COR-L47 (cell line): Measurements from ENCODE around the gene BCL2L1.
"Not testable (repeated sequence)": the region's sequence is repeated elsewhere in the genome, so short reads cannot be mapped to it uniquely, and the experiment has no call there.

Source experiments
- DNase-seq: peaks from one replicate; lab custom pipeline; 2025; lab: John Stamatoyannopoulos, UW

Gene BCL2L1

DNA sequence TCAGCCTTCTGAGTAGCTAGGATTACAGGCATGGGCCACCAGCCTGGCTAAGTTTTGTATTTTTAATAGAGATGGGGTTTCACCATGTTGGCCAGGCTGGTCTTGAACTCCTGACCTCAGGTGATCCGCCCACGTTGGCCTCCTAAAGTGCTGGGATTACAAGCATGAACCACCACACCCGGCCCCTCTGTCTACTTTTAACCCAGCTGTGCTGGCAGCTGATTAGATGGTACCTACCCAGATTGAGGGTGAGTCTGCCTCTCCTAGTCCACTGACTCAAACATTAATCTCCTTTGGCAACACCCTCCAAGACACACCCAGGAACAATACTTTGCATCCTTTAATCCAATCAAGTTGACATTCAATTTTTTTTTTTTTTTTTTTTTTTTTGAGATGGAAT, 74.6 kb downstream of the BCL2L1 start:
- not testable (repeated sequence) for DNase-seq

GRCh38 chr20:31644701-31645100, 78.0 kb downstream of the BCL2L1 start:
- DNase-seq, result no peak

GRCh38 chr20:31643522-31643921, 79.1 kb downstream of the BCL2L1 start:
- no peak for DNase-seq

DNA sequence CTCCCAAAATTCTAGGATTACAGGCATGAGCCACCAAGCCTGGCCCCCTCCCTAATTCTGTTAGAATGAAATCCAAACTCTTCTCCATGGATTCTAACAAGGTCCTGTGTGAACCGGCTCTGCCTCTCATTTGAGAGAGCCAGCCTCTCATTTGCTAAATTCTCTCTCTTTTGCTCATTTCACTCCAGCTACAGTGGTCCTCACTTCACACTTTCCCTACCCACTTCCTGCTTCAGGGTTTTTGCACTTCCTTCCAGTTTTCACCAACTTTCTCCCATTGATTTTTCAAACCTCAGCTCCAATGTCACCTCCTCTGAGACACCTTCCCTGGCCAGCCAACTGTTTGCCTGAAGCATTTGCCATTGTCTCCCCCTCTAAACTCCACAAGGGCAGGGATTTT, 79.8 kb downstream of the BCL2L1 start:
- DNase-seq, result no peak

DNA sequence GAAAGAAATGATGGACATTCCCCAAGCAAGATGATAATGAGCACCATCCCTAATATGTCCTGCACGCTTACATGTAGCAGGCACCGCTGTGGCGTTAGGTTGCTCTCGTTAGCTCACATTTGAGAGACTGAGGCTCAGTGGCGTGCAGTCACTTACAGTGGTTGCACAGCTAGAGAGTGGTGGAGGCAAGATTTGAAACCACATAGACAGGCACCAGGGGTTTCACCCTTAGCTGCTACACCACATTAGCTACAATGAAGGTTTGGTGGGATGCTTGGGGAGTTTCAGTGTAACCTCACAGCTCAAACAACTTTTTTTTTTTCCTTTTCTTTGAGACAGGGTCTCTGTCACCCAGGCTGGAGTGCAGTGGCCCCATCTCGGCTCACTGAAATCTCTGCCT, 81.3 kb downstream of the BCL2L1 start:
- no peak for DNase-seq

- no peak for DNase-seq
These were observed 82.4 kb downstream of the BCL2L1 start for GRCh38 chr20:31640259-31640658.

- no peak for DNase-seq
These were observed 83.9 kb downstream of the BCL2L1 start for GRCh38 chr20:31638816-31639215.

DNA sequence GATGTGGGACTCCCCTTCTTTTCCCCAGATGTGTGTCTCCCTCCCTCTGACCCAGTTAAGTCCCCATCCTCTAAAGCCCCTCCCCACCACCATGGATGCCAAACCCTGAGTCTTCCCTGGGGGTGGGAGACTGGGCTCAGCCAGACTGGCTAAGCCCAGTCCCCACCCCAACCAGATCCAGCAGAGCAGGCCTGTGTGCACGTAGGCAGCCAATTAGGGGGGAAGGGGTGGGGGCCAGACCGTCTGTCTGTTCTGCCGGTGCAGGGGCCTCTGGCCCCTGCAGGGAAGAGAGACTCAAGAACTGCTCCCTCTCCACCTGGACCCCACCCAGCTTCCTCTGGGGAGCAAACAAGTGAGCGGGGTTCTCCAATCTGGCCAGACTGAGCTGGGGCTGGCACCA, 84.4 kb downstream of the BCL2L1 start:
- DNase-seq, result no peak

DNA sequence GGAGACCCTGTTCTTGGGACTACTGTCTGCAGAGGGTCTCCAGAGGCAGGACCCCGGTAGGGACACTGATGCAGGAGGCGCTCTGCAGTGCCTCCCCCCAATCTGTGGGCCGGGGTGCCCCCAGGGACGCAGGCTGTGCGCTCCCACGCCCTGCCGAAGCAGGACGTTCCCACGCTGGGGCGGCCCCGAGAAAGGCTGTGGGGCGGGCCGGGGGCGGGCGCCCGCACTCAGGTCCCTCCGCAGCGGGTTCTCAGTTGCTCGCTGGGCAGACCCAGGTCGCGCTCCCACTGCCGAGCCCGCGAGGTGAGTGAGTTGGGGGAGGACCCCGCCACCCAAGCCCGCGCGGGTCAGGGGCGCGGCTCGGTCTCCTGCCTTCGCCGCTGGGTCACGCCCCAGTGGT, 85.0 kb downstream of the BCL2L1 start, which contains the start of gene COX4I2:
COX4I2 (plus strand) TSS at position 253 of the 400 bp plus-strand sequence. CDS start 1,106 bp downstream, outside the sequence.
- no peak for DNase-seq

- no peak for DNase-seq
These were observed 89.2 kb downstream of the BCL2L1 start for GRCh38 chr20:31633339-31633914.

DNA sequence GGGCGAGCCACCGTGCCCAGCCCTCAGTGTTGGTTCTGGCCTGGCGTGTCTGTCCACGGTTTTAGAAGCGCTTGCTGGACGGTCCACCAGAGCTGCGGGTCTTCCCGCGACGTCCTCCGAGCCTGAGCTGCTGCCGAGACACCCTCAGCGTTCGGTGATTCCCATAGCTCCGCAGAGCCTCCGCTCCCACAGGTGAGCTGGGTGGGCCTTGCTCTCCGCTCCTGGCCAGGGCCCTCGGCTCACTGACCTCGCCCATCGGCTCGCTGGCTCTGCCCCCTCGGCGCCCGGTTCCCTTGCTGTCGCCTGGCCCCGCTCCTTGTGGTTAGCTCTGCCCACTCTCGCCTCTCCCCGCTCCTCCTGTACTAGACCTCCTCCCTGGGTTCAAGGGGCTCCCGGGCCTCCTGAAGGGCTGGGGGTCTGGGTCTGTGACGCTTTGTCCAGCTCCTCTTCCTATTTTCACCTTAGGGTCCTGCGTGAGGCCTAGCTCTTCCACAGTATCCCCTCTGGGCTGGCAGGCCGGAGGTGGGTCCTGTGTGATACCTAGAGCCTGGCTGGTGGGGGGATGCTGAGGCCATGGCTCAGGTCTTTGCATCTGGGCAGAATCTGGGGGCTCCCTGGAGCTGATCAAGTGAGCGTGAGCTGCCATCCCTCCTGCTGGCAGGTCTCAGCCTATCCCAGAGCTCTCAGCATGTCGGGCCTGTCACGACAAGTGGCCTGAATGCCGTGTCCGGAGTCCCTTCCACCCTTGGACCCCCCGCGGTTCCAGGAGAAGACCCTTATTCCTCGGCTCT, 89.9 kb downstream of the BCL2L1 start:
- no peak for DNase-seq

DNA sequence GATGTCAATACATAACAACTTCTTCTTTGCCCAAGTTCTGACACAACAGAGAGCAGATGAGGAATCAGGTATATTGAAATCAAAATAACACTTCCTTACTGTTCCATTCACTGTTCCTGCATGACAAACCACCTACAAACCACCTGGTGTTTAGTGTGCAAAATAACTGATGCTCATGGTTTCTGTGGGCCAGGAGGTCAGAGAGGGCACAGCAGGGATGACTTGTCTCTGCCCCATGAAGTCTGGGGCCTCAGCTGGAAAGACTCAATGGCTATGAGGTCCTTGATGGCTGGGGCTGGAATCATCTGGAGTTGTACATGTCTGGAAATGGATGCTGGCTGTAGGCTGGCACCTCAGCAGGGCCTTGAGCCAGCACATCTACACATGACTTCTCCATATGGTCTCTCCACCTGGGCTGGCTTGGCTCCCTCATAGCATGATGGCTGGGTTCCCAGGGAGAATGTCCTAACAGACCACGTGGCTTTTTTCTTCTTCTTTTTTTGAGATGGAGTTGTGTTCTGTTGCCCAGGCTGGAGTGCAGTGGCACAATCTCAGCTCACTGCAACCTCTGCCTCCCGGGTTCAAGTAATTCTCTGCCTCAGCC, 92.4 kb downstream of the BCL2L1 start:
- no peak for DNase-seq

DNA sequence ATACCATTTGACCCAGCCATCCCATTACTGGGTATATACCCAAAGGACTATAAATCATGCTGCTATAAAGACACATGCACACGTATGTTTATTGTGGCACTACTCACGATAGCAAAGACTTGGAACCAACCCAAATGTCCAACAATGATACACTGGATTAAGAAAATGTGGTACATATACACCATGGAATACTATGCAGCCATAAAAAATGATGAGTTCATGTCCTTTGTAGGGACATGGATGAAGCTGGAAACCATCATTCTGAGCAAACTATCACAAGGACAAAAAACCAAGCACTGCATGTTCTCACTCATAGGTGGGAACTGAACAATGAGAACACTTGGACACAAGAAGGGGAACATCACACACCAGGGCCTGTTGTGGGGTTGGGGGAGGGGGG, 94.6 kb downstream of the BCL2L1 start:
- DNase-seq, result not testable (repeated sequence)

- DNase-seq, result not testable (repeated sequence)
These were observed 96.1 kb downstream of the BCL2L1 start for GRCh38 chr20:31626534-31626933.

GRCh38 chr20:31623123-31623505, 99.6 kb downstream of the BCL2L1 start:
- DNase-seq, result not testable (repeated sequence)

- no peak for DNase-seq
These were observed 102.4 kb downstream of the BCL2L1 start for GRCh38 chr20:31620246-31620645.

DNA sequence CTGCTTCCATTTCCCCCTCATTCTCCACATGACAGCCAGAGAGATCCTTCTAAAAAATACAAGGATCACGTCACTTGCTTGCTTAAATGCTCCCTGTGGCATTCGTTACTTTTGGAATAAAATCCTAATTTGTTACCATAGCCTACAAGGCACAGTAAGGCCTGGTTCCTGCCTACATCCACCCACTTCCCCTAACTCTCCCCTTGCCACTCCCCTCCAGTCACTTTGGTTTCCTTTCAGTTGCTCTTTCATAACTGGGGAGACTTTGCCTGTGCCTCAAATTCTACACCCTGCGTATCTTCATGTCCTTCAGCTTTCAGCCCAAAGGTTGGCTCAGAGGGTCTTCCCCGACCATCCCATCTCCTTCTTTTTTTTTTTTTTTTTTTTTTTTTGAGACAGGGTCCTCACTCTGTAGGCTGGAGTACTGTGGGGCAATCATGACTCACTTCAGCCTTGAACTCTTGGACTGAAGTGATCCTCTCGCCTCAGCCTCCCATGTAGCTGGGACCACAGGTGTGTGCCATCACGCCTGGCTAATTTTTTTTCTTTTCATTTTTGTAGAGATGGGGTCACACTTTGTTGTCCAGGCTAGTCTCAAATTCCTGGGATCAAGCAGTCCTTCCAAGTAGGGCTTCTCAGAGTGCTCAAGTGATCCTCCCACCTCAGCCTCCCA, 105.1 kb downstream of the BCL2L1 start:
- no peak for DNase-seq

DNA sequence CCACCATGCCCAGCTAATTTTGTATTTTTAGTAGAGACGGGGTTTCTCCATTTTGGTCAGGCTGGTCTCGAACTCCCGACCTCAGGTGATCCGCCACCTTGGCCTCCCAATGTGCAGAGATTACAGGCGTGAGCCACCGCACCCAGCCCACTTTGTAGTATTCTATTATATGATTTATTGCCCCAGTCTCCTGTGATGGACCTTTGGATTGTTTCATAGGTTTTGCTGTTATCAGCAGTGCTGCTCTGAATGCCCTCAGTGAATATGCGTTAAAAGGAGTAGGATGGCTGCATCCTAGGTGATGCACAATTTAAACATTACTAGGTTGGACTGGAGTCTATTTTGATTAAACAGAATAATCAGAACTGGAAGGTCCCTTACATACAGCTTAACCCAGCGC, 107.3 kb downstream of the BCL2L1 start:
- DNase-seq, result no peak
